H1 (cell line): ENCODE results near the gene ADD2. TPM values are rescaled to one million over a fixed set of nuclear protein-coding genes. Genes with fewer than 3 reads are reported as not detected.

ENCODE experiments used
- CTCF ChIA-PET: fragments of 300-600 bp; sonication (Branson Sonifier 250); formaldehyde crosslinking; loops from one replicate; lab custom pipeline; 2021; ENCODE audit not compliant: partially characterized antibody; lab: Charles Lee
- POLR2A ChIA-PET: fragments of 300-600 bp; sonication (Branson Sonifier 250); formaldehyde crosslinking; loops from one replicate; lab custom pipeline; 2021; ENCODE audit warnings: inconsistent platforms; ENCODE audit not compliant: partially characterized antibody; lab: Charles Lee
- DNase-seq, 2 experiments: peaks; one replicate each; pipeline versions ENCODE4 v3.0.0 to v3.0.0-alpha.2; 2010 to 2022; ENCODE audit warnings: low spot score in 2 of 2, low read depth in 1 of 2, mixed read lengths in 1 of 2
- FAIRE-seq: peaks from 2 replicates; lab custom pipeline; 2011; peaks lifted over from hg19 to GRCh38; lab: Jason Lieb, UNC
- H2AFZ ChIP-seq: 2 replicates; pipeline ENCODE4 v1.8.1; 2012; ENCODE audit warnings: low read length, inconsistent platforms
- H2AK5ac ChIP-seq: 2 replicates; pipeline ENCODE4 v1.6.1; 2013; ENCODE audit warnings: low read depth, low read length
- H2BK120ac ChIP-seq: replicated peaks from 2 replicates; pipeline ENCODE3; 2013; ENCODE audit warnings: low read depth, low read length, inconsistent platforms
- H2BK12ac ChIP-seq: 2 replicates; pipeline ENCODE4 v1.6.1; 2013; ENCODE audit warnings: low read depth, low read length
- H2BK15ac ChIP-seq: 2 replicates; pipeline ENCODE4 v1.6.1; 2013; ENCODE audit warnings: low read length
- H2BK20ac ChIP-seq: 2 replicates; pipeline ENCODE4 v1.6.1; 2013; ENCODE audit warnings: low read length
- H2BK5ac ChIP-seq: 2 replicates; pipeline ENCODE4 v1.6.1; 2013; ENCODE audit warnings: low read depth, low read length
- H3K14ac ChIP-seq: 2 replicates; pipeline ENCODE4 v1.6.1; 2013; ENCODE audit warnings: inconsistent platforms; ENCODE audit not compliant: insufficient read length
- H3K18ac ChIP-seq: 2 replicates; pipeline ENCODE4 v1.6.1; 2013; ENCODE audit warnings: low read length; ENCODE audit errors: extremely low read depth
- H3K23ac ChIP-seq: 2 replicates; pipeline ENCODE4 v1.6.1; 2013; ENCODE audit warnings: inconsistent platforms; ENCODE audit not compliant: insufficient read length
- H3K23me2 ChIP-seq: 2 replicates; pipeline ENCODE4 v1.6.1; 2013; ENCODE audit warnings: low read depth, low read length
- H3K27ac ChIP-seq: 2 replicates; pipeline ENCODE4 v1.6.1; 2011; ENCODE audit warnings: low read depth, low read length, inconsistent platforms
- H3K27me3 ChIP-seq, 4 experiments: replicated peaks in 1 of 4; 1 replicate in 1 of 4; 2 replicates in 3 of 4; pipeline versions ENCODE4 v1.6.1 to v1.8.1; 2011 to 2013; ENCODE audit warnings: low read length in 3 of 4, mild to moderate bottlenecking in 3 of 4, inconsistent platforms in 2 of 4, mixed read lengths in 2 of 4, moderate library complexity in 1 of 4; ENCODE audit not compliant: control insufficient read depth in 3 of 4, insufficient read depth in 3 of 4; ENCODE audit errors: extremely low read depth in 1 of 4
- H3K36me3 ChIP-seq, 4 experiments: 2 replicates each; pipeline versions ENCODE4 v1.6.1 to v1.8.1; 2011 to 2013; ENCODE audit warnings: mild to moderate bottlenecking in 4 of 4, low read length in 3 of 4, moderate library complexity in 2 of 4, control low read depth in 1 of 4, inconsistent platforms in 1 of 4; ENCODE audit not compliant: insufficient read depth in 4 of 4, control insufficient read depth in 2 of 4
- H3K4ac ChIP-seq: replicated peaks from 2 replicates; pipeline ENCODE3; 2013; ENCODE audit warnings: low read length, low read depth, mixed read lengths, inconsistent platforms; ENCODE audit not compliant: insufficient read length
- H3K4me1 ChIP-seq, 4 experiments: replicated peaks in 1 of 4; 1 replicate in 1 of 4; 2 replicates in 3 of 4; pipeline versions ENCODE4 v1.6.1 to v1.8.1; 2011 to 2013; ENCODE audit warnings: low read length in 3 of 4, inconsistent platforms in 2 of 4, mixed read lengths in 1 of 4; ENCODE audit not compliant: insufficient read depth in 4 of 4, control insufficient read depth in 3 of 4
- H3K4me2 ChIP-seq, 2 experiments: 2 replicates each; pipeline versions ENCODE4 v1.6.1 to v1.8.1; 2011 to 2013; ENCODE audit warnings: low read depth in 2 of 2, low read length in 2 of 2, control low read depth in 1 of 2, inconsistent platforms in 1 of 2, mild to moderate bottlenecking in 1 of 2; ENCODE audit not compliant: insufficient read depth in 1 of 2
- H3K4me3 ChIP-seq, 4 experiments: fragments of 200-600, 300-600 bp in 1 of 4; sonication (generic), shearing (Covaris generic), sonication (Bioruptor Twin) in 1 of 4; 2 replicates each; pipeline versions ENCODE4 v1.5.1 to v1.8.1; 2011 to 2016; ENCODE audit warnings: low read length in 4 of 4, low read depth in 3 of 4, control low read depth in 2 of 4, inconsistent platforms in 2 of 4, mild to moderate bottlenecking in 2 of 4, mixed read lengths in 1 of 4, moderate library complexity in 1 of 4; ENCODE audit not compliant: insufficient read depth in 2 of 4; ENCODE audit errors: extremely low read depth in 1 of 4
- H3K56ac ChIP-seq: replicated peaks from 2 replicates; pipeline ENCODE3; 2013; ENCODE audit warnings: low read depth, mild to moderate bottlenecking, mixed read lengths, low read length, inconsistent platforms; ENCODE audit not compliant: insufficient read length
- H3K79me1 ChIP-seq: 2 replicates; pipeline ENCODE4 v1.6.1; 2013; ENCODE audit warnings: low read depth, low read length, control low read depth
- H3K79me2 ChIP-seq, 2 experiments: 2 replicates each; pipeline versions ENCODE4 v1.6.1 to v1.8.1; 2012 to 2013; ENCODE audit warnings: low read length in 2 of 2, mild to moderate bottlenecking in 2 of 2, inconsistent platforms in 1 of 2; ENCODE audit not compliant: insufficient read depth in 2 of 2, control insufficient read depth in 1 of 2
- H3K9ac ChIP-seq, 4 experiments: replicated peaks in 1 of 4; 1 replicate in 1 of 4; 2 replicates in 3 of 4; pipeline versions ENCODE4 v1.6.1 to v1.8.1; 2011 to 2013; ENCODE audit warnings: low read depth in 3 of 4, low read length in 3 of 4, control low read depth in 2 of 4, mild to moderate bottlenecking in 2 of 4, moderate library complexity in 2 of 4, inconsistent platforms in 1 of 4; ENCODE audit errors: extremely low read depth in 1 of 4
- H3K9me3 ChIP-seq, 2 experiments: 2 replicates each; pipeline versions ENCODE4 v1.6.1 to v1.8.1; 2012 to 2013; ENCODE audit warnings: mild to moderate bottlenecking in 2 of 2, moderate library complexity in 2 of 2, control low read depth in 1 of 2, inconsistent platforms in 1 of 2, low read depth in 1 of 2, low read length in 1 of 2, mixed read lengths in 1 of 2; ENCODE audit not compliant: insufficient read depth in 2 of 2
- H4K20me1 ChIP-seq, 2 experiments: replicated peaks in 1 of 2; 2 replicates each; pipeline versions ENCODE3 to v1.8.1; 2011 to 2013; ENCODE audit warnings: inconsistent platforms in 2 of 2, low read length in 2 of 2, mild to moderate bottlenecking in 1 of 2; ENCODE audit not compliant: insufficient read depth in 2 of 2, control insufficient read depth in 1 of 2
- H4K5ac ChIP-seq: 2 replicates; pipeline ENCODE4 v1.6.1; 2013; ENCODE audit warnings: low read length, low read depth, mixed read lengths, inconsistent platforms; ENCODE audit not compliant: insufficient read length
- H4K8ac ChIP-seq: 2 replicates; pipeline ENCODE4 v1.8.0; 2013; ENCODE audit warnings: mild to moderate bottlenecking, moderate library complexity, low read length, inconsistent platforms; ENCODE audit not compliant: insufficient read depth; ENCODE audit errors: extremely low read depth
- H4K91ac ChIP-seq: replicated peaks from 2 replicates; pipeline ENCODE3; 2013; ENCODE audit warnings: low read length, mixed read lengths, inconsistent platforms; ENCODE audit not compliant: insufficient read length
- ASH2L ChIP-seq: fragments of 200-600, 300-600 bp; sonication (generic); IDR thresholded peaks from one replicate; pipeline ENCODE4 v1.7.1; 2017; ENCODE audit warnings: low read length
- CEBPB ChIP-seq: IDR thresholded peaks from 2 replicates; pipeline ENCODE4 v1.6.1; 2012; ENCODE audit warnings: low read depth, low read length
- SP4 ChIP-seq: IDR thresholded peaks from 2 replicates; pipeline ENCODE4 v1.6.1; 2012; ENCODE audit warnings: low read length, inconsistent platforms
- WGBS, 2 experiments: shearing (Covaris generic) in 1 of 2; methylation state at CpG; one replicate each; pipeline versions ENCODE4 v1.1.6 to v1.1.7; 2013 to 2015; ENCODE audit warnings: low lambda C conversion rate in 2 of 2, mixed read lengths in 2 of 2, inconsistent platforms in 1 of 2, low coverage in 1 of 2, missing lambda C conversion rate in 1 of 2; ENCODE audit not compliant: insufficient replicate concordance in 2 of 2, insufficient coverage in 1 of 2, insufficient read length in 1 of 2; ENCODE audit errors: extremely low coverage in 1 of 2, missing lambda C conversion rate in 1 of 2; 5-methylcytosine and 5-hydroxymethylcytosine counted together
- polyA plus RNA-seq, 7 experiments: library from polyadenylated mRNA; depleted of rRNA in 3 of 7; stranded (reverse) in 5 of 7; unstranded in 2 of 7; fragments of >200 nt in 5 of 7; fragments of 200-250 nt in 2 of 7; gene quantifications; 1 replicate in 5 of 7; 2 replicates in 1 of 7; 4 replicates in 1 of 7; pipeline versions ENCODE4 v1.2.1 to v1.2.3, GENCODE V29; 2011 to 2013; ENCODE audit warnings: missing spikeins in 2 of 7, mixed read lengths in 2 of 7
- total RNA-seq: library from RNA; stranded (reverse); fragmentation: NEBNext Ultra II Directional; extraction: Animal tissue kit (Norgen Biotek cat#: 25700); gene quantifications from 2 replicates; pipeline ENCODE4 v1.2.1, GENCODE V29; 2021
- TF ChIP-seq, protein P1 (sequence below): IDR thresholded peaks from 2 replicates; pipeline ENCODE4 v1.6.1; 2012; ENCODE audit warnings: inconsistent platforms

Gene ADD2
- total and polyA plus RNA-seq, 2 of the 8 experiments (the other 6 are each of a cell fraction or from before 2014, with no cell fraction given), result 58.5 to 170 TPM

DNA sequence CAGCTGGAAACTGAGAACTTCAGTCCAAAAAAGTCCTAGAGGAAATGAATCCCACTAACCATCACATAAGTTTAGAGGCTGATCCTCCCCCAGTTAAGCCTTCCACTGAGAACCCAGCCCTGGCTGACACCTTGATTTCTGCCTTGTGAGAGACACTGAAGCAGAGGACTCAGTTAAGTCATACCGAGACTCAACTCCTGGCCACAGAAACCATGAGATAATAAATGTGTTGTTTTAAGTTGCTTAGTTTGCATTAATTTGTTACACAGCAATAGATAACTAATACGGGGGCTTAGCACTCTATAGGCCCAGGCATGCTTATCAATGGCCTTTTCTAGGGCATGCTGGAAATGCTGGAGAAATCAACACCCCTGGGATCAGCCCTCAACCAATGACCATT, 3.4 kb upstream of the ADD2 start:
- no peak overlapping the region for H3K4me3 ChIP-seq
- POLR2A ChIA-PET, result no interaction called here
- H3K4ac ChIP-seq, result no peak overlapping the region
- H2BK5ac ChIP-seq, result no peak overlapping the region
- peaks cover 3% of the 10 kb centered on the region for H3K23me2 ChIP-seq
- no peak overlapping the region for H3K14ac ChIP-seq
- no peak overlapping the region for H4K5ac ChIP-seq
- H3K9me3 ChIP-seq, result no peaks in the 10 kb centered on the region
- CTCF ChIA-PET, result interaction anchor here (0.7 to 4.5 kb wide), 4 partner anchors 16 to 84 kb away, joined by 3 to 67 read pairs (median 44); partner anchors contain the start of gene FIGLA
- H3K56ac ChIP-seq, result no peak overlapping the region
- H3K36me3 ChIP-seq, result no peaks in the 10 kb centered on the region
- no peak for DNase-seq
- H3K23ac ChIP-seq, result no peak overlapping the region
- H3K18ac ChIP-seq, result no peak overlapping the region
- H2AK5ac ChIP-seq, result no peak overlapping the region
- no peaks in the 10 kb centered on the region for H3K27me3 ChIP-seq
- 88% methylated on average over 2 of the region's 2 CpGs; no CpG with 5 or more reads in 1 of the 2 experiments for WGBS, 2 experiments
- H3K27ac ChIP-seq, result no peak overlapping the region
- no peak for FAIRE-seq
- H2BK20ac ChIP-seq, result no peak overlapping the region
- no peak overlapping the region for H4K8ac ChIP-seq
- no peak for TF ChIP-seq ASH2L
- TF ChIP-seq CEBPB, result no peak
- no peak for TF ChIP-seq SP4
- TF ChIP-seq, protein P1, sequence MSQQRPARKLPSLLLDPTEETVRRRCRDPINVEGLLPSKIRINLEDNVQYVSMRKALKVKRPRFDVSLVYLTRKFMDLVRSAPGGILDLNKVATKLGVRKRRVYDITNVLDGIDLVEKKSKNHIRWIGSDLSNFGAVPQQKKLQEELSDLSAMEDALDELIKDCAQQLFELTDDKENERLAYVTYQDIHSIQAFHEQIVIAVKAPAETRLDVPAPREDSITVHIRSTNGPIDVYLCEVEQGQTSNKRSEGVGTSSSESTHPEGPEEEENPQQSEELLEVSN, result no peak
- no peak overlapping the region for H4K91ac ChIP-seq
- no peak overlapping the region for H3K4me2 ChIP-seq
- no peaks in the 10 kb centered on the region for H4K20me1 ChIP-seq
- H3K9ac ChIP-seq, result no peak overlapping the region
- no peaks in the 10 kb centered on the region for H3K79me1 ChIP-seq
- no peak overlapping the region for H2BK12ac ChIP-seq
- H3K79me2 ChIP-seq, result peaks cover 0 to 4% of the 10 kb centered on the region in 2 experiments; a peak in 2 of 4 replicates
- no peak overlapping the region for H2BK15ac ChIP-seq
- peaks cover 2 to 14% (median 7%) of the 10 kb centered on the region in 4 experiments; a peak in 6 of 7 replicates for H3K4me1 ChIP-seq
- no peak overlapping the region for H2BK120ac ChIP-seq
- H2AFZ ChIP-seq, result no peak overlapping the region
